Measurements from ENCODE around the gene TOR1AIP2. TPM values are rescaled to one million over a fixed set of nuclear protein-coding genes. Genes with fewer than 3 reads are reported as not detected.

TOR1AIP2 gene
- total and polyA plus RNA-seq, 2 of the 8 experiments (the other 6 are each of a cell fraction or from before 2014, with no cell fraction given): 12.1 to 75.2 TPM

DNA sequence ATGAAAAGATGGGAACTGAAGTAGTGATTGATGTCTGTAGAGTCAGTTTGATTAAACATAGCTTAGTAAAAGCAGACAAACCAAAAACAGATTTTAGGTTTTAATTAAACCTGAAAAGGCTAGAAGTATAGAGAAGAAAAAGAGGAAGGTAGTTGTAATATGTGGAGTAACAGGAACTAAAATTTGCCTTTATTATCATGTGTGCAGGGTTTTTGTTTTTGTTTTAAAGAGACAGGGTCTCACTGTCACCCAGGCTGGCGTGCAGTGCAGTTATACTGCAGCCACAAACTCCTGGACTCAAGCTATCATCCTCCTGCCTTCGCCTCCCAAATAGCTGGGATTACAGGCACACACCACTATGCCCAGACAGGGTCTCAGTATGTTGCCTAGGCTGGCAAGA is 10.5 kb upstream of the TOR1AIP2 start (continued):
- TF ChIP-seq, protein P1, sequence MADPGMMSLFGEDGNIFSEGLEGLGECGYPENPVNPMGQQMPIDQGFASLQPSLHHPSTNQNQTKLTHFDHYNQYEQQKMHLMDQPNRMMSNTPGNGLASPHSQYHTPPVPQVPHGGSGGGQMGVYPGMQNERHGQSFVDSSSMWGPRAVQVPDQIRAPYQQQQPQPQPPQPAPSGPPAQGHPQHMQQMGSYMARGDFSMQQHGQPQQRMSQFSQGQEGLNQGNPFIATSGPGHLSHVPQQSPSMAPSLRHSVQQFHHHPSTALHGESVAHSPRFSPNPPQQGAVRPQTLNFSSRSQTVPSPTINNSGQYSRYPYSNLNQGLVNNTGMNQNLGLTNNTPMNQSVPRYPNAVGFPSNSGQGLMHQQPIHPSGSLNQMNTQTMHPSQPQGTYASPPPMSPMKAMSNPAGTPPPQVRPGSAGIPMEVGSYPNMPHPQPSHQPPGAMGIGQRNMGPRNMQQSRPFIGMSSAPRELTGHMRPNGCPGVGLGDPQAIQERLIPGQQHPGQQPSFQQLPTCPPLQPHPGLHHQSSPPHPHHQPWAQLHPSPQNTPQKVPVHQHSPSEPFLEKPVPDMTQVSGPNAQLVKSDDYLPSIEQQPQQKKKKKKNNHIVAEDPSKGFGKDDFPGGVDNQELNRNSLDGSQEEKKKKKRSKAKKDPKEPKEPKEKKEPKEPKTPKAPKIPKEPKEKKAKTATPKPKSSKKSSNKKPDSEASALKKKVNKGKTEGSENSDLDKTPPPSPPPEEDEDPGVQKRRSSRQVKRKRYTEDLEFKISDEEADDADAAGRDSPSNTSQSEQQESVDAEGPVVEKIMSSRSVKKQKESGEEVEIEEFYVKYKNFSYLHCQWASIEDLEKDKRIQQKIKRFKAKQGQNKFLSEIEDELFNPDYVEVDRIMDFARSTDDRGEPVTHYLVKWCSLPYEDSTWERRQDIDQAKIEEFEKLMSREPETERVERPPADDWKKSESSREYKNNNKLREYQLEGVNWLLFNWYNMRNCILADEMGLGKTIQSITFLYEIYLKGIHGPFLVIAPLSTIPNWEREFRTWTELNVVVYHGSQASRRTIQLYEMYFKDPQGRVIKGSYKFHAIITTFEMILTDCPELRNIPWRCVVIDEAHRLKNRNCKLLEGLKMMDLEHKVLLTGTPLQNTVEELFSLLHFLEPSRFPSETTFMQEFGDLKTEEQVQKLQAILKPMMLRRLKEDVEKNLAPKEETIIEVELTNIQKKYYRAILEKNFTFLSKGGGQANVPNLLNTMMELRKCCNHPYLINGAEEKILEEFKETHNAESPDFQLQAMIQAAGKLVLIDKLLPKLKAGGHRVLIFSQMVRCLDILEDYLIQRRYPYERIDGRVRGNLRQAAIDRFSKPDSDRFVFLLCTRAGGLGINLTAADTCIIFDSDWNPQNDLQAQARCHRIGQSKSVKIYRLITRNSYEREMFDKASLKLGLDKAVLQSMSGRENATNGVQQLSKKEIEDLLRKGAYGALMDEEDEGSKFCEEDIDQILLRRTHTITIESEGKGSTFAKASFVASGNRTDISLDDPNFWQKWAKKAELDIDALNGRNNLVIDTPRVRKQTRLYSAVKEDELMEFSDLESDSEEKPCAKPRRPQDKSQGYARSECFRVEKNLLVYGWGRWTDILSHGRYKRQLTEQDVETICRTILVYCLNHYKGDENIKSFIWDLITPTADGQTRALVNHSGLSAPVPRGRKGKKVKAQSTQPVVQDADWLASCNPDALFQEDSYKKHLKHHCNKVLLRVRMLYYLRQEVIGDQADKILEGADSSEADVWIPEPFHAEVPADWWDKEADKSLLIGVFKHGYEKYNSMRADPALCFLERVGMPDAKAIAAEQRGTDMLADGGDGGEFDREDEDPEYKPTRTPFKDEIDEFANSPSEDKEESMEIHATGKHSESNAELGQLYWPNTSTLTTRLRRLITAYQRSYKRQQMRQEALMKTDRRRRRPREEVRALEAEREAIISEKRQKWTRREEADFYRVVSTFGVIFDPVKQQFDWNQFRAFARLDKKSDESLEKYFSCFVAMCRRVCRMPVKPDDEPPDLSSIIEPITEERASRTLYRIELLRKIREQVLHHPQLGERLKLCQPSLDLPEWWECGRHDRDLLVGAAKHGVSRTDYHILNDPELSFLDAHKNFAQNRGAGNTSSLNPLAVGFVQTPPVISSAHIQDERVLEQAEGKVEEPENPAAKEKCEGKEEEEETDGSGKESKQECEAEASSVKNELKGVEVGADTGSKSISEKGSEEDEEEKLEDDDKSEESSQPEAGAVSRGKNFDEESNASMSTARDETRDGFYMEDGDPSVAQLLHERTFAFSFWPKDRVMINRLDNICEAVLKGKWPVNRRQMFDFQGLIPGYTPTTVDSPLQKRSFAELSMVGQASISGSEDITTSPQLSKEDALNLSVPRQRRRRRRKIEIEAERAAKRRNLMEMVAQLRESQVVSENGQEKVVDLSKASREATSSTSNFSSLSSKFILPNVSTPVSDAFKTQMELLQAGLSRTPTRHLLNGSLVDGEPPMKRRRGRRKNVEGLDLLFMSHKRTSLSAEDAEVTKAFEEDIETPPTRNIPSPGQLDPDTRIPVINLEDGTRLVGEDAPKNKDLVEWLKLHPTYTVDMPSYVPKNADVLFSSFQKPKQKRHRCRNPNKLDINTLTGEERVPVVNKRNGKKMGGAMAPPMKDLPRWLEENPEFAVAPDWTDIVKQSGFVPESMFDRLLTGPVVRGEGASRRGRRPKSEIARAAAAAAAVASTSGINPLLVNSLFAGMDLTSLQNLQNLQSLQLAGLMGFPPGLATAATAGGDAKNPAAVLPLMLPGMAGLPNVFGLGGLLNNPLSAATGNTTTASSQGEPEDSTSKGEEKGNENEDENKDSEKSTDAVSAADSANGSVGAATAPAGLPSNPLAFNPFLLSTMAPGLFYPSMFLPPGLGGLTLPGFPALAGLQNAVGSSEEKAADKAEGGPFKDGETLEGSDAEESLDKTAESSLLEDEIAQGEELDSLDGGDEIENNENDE (IDR thresholded peaks at IDR 0.05; ENCODE audit: insufficient replicate concordance, low read length): no peak
- TF ChIP-seq CREB1 (IDR thresholded peaks at IDR 0.05): no peak

All from H1 (cell line).